ELR (cell line): ENCODE data around the gene URB1.
"Not testable (repeated sequence)": the region's sequence is repeated elsewhere in the genome, so short reads cannot be mapped to it uniquely, and the experiment has no call there.

ENCODE experiments used
- DNase-seq: peaks from one replicate; pipeline ENCODE4 v3.0.0-alpha.2; 2015; ENCODE audit warnings: low read depth

URB1 gene

DNA sequence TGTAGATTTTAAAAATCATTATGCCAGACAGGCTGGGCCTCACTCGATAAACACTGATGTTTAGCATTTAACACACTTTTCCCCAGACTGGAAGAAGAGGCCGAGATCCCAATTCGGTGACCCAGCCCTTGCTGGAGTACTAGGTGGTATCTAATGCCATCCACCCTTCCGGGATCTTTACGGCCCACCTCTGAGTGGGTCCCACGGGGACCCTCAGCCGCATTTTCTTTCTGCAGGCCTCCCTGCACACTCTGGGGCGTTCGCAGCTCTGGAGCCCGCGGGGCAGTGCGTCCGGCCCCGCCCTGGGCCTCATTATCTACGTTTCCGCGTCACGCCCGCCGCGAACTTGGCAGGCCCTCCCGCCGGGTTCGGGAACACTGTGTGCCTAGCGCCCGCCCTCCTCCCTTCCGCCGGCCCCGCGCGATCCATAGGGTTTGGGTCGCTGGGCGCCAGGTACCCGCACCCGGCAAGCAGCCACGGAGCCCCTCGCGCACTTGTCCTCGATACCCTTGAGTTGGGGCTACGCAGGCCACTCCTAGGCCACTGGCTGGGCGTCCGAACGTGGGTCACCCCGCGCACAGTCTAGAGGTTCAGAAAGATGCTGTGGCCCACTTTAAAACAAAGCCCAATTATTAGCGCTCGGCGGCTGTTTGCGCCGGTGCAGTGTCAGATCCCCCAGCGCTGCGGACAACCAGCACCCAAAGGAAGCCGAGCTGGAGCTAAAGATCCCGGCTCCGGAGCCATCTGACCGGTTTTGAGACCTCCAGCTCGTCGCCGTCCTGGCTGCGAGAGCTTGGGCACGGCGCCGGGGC lies 18.7 kb upstream of the URB1 start:
- DNase-seq: peak; percentile 80

DNA sequence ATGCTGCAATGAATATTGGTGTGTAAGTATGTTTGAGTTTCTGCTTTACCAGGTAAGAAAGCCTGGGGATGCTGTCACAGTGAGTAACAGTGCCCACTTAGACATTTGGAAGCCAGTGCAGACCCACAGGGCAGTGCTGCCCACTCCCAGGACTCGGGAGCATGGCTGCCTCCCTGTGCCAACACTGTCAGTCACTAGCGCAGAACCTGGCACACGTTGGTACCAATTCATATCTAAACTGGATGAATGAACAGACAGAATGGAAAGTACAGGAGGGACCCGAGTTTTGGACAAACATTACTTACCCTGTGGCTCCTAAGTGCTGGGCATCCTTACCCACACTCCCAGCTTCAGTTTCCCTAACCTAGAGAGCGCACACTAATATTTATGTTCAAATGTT lies 18.1 kb upstream of the URB1 start:
- DNase-seq: no peak

DNA sequence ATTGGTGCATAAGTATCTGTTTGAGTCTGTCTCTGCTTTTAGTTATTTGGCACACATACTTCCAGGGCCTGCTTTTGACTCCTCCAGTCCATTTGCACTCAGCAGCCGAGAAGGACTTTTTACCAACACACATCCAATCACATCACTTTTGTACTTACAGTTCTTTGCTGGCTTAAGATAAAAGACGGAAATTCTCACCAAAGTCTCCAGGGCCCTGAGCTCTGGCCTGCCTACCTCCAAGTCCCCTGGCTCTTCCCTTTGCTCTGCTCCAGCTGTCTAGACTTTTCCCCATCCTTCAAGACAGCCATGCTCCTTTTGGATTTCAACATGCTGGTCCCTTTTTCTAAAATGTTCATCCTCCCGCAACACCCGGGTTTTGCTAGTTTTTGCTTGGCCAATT lies 17.5 kb upstream of the URB1 start:
- DNase-seq: no peak

DNA sequence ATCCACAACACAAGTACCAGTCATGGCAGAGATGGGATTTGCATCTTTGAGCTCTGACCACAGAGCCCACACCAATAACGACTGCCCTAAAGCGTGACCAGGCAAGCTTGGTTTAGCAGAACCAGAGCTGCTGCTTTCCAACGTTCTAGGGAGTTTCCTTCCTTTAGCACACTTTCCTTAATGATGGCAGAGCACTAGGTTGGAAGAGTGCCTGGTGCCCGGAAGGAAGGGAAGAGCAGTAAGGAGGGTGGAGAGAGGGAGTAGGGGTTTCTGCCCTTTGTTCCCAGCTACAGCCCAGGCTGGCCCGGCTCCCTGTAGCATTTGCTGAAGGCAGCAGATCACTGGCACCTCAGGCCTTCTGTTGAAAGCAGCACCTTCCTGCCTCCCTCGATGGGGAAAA lies 13.6 kb upstream of the URB1 start:
- DNase-seq: no peak

DNA sequence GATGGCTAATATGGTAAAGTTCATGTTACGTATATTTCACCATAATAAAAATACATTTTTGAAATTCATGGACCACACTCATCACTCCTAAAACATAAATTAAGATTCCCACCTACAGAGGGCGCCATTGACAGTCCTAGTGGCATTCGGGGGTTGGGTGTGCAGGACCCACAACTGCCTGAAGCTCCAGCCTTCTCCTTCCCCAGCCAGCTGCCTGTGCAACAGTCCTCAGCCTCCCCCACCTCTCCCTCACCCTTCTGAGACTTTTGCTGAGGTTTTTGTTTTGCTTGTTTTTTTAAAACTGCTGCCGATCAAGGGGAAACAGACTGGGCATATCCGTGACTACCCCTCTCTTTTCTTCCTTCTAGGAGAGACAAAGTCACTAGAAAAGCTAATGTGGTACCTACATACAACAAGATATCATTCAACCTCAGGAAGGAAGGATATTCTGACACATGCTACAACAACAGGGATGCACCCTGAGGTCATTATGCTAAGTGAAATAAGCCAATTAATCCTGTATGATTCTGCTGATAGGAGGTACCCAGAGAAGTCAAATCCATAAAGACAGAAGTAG lies 10.5 kb upstream of the URB1 start:
- peak; percentile 79 for DNase-seq

DNA sequence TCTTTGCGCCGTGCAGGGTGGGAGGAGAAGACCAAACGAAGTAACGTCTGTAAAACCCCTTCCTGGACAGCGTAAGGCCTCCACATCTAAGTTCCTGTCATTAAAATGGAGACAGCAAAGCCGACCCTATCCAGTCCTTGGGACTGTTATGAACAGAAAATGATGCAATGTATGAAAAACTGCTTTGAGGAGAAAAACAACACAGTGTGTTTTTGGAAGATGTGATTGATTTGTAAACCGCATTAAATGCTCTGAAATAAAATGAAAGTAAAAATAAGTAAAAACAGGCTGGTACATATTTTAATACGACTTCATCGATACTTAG lies 827 bp upstream of the URB1 start:
- no peak for DNase-seq

DNA sequence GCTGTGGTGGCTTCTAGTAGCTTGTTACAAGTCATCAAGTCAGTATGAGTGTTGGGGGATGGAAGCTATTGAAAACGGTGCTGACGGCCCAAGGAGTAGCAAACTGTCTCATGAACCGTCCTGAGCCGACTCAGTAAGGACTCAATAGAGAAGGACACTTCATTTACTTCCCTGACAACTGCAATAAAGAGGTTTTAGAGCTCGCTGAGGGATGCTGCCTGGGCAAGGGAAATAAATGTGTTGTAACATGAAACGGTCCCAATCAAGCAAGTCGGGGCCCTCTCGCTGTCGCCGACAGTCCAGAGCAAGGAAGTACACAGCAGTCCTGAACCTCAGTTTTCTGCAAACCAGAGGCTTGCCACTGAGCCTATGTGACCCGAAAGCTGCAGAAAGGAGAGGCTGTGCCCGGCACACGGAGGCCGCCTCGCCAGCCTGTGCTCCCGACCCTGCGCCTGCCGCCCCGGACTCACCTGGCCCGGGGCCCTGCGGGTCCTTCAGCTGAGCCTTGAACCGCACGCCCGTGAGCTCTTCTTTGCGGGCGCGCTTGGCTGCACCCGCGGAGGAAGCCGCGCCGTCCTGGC lies 423 bp downstream of the URB1 start:
- DNase-seq: peak; percentile 39

DNA sequence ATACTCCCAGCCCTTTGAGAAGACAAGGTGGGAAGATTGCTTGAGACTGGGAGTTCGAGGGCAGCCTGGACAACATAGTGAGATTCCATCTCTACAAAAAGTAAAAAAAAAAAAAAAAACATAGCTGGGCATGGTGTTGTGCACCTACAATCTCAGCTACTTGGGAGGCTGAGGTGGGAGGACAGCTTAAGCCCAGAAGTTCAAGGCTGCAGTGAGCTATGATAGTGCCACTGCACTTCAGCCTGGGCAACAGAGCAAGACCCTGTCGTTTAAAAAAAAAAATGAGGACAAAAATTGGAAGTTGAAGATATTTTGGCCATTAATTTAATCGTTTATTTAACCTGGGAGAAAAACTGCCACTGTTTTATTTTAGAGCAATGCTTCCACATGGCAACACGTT lies 1.1 kb downstream of the URB1 start:
- no peak for DNase-seq

DNA sequence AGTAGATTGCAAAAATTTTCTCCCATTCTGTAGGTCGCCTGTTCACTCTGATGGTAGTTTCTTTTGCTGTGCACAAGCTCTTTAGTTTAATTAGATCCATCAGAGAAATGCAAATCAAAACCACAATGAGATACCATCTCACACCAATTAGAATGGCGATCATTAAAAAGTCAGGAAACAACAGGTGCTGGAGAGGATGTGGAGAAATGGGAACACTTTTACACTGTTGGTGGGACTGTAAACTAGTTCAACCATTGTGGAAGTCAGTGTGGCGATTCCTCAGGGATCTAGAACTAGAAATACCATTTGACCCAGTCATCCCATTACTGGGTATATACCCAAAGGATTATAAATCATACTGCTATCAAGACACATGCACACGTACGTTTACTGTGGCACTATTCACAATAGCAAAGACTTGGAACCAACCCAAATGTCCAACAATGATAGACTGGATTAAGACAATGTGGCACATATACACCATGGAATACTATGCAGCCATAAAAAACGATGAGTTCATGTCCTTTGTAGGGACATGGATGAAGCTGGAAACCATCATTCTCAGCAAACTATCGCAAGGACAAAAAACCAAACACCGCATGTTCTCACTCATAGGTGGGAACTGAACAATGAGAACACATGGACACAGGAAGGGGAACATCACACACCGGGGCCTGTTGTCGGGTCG lies 2.1 kb downstream of the URB1 start:
- DNase-seq: not testable (repeated sequence)

DNA sequence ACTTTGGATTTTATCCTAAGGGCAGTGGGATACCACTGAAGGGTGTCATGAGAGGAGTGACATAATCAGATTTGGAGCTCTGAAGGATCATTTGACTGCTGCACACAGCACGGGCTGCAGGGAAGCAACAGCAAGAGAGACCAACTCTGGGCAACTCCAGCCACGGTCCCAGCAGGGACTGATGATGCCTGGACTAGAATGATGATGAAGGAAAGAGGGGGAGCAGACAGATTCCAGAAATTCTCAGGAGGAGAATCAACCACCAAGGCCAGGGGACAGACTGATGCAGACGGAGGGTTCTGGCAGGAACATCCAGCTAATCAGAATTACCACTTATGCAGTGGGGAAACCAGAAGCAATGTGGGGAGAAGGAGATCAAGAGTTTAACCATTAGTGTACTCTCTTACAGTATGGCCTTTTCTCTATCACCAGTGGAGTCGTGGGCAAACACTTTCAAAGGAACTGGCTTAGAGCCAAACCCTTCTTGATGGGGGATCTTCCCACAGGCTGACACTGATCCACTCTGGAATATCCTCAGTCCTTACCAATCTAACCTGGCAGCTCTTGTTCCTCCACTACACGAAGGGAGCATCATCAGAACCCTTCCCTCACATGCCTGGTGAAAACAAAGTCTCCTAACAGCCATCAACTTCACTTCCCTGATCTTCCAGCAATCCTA lies 3.3 kb downstream of the URB1 start:
- no peak for DNase-seq

DNA sequence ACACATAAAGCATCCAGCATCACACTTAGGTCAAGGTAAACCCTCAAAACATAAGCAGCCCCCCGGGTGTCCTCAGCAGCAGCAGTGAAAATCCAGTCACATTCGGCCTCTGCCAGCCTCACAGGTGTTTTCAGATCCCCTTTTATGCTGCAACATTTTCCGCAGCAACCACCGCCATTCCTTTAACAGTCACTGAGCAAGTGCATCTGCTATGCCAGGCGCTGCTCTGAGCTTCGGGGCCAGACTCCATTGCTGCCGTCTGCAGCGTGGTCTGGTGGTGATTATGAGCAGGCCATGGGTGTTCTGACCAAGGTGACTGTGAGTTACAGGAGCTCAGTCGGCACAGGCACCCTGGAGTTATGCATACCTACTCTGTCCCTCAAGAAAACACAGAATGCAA lies 4.5 kb downstream of the URB1 start:
- no peak for DNase-seq

DNA sequence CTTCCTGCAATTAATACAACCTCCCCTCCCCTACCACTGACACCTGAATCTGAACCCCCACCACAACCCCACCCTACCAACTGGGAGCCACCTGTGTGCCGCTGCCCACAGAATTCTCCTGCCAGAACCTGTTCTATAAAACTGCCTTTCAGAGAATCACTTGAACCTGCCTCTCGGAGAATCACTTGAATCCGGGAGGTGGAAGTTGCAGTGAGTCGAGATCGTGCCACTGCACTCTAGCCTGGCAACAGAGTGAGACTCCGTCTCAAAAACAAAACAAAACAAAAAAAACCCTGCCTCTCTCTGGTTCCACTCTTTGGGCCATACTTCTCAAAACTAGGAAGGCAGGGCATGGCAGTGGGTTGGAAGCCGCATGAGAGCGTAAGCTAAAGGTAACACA lies 5.7 kb downstream of the URB1 start:
- DNase-seq: no peak

DNA sequence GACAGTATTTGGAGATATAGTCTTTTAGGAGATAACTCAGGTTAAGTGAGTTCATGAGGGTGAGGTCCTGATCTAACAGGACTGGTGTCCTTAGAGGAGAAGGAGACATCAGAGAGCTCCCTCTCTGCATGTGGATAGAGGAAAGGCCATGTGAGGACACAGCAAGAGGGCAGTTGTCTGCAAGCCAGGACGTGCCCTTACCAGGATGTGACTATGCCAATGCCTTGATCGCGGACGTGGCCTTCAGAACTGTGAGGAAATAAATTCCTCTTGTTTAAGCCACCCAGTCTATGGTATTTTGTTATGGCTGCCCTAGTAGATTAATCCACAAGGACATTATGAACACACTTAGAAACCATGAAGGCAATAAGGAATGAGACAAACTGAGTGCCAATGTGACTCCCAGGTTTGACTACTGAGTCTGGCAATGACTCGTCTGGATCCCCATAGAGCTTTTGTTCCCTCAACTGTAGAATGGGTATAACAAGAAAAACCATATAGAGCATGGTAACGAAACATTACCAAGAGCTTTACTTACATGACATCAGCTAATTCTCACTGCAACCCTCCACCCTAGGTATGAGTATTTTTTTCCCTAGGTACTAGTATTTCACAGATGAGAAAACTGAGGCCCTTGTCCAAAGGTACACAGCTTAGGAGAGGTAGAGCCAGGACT lies 6.5 kb downstream of the URB1 start:
- DNase-seq: no peak

DNA sequence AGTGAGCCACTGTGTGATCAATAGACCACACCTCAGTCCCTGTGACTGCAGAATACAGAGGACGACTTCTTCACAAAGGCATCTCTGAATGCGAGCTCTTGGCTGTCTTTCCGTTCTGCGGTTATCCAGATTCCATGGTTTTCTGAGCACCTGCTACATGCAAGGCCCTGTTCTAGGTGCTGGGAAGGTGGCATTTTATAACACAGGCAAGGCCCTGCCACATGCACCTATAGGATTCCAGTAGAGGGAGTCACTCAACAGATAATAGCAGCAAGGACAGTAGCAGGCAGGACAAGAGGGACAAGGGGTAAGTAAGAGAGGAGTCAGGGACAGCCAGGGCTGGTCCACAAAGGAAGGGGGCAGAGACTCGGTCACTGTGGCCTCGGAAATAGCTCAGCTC lies 9.0 kb downstream of the URB1 start:
- no peak for DNase-seq

DNA sequence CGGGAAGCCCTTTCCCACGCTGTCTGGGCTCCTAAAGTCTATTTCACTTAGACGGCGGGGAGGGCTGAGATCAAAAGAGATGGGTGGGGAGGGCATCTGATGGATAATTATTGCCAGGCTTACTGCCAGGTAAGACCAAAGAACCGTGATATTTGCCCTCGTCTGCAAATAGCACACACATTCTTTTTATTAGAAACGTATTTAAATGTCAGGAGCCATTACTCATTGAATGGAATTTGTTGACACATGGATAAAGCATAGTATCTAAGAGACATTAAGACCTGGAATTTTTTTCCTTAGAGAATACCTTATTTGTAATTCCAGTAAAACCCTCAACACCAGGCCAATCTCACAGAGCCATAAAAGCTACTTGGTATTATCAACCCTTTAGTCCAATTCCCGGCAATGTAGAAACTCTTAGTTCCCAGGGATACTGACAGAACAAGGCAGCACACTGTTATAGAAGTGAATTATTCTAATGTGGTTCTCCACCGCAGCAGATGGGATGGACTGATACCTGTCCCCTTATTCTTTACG lies 10.6 kb downstream of the URB1 start:
- DNase-seq: peak; percentile 62

DNA sequence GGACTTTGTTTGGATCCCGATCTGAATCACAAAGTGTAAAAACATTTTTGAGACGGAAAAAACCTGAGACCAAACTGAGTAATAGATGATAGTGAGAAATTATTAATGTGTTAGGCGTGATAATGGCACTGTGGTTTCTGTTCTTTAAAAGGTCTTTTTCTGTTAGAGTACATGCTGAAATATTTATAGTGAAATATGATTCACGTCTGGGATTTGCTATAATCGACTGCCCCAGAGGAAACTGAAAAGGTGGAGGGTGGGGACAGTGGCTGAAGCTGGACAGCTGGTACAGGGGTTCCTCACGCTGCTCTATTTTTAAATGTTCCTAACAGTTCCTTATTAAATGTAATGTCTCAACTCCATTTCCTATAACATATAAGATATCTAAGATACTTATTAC lies 11.2 kb downstream of the URB1 start:
- DNase-seq: no peak

DNA sequence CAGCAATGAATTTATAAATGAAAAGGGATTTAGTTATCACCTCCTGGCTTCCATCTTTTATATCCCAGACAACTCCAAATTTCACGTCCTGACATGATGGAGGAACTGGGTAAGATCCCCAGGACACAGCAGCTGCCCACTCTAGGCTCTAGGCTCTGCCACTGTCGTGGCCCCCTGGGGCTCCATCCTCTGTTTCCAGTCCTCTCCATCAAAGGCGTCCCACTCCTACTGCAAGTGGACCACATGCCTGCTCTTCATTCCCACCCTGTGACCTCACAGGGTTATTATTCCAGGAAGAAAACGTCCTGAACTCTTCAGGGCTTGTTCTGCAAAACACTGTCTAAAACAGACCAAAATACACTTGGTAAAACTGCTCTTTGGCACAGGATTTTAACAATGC lies 11.9 kb downstream of the URB1 start:
- no peak for DNase-seq

DNA sequence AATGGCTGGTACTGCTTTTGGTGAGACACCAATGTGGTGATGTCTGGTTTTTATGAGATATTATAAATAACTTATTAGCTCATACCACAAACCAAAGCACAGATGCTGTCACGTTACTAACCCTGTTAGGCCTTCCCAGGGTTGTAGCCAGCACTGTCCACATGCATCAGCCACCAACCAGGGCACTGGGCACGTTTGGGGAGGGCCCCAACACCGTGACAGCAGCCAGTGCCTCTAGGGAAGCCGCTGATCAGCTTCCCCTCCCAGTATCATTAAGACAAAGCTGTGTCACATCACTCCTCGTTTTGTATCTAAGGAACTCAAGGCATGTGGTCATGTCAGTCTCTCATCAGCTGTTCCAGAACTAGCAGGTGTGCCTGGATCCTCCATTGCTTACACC lies 13.9 kb downstream of the URB1 start:
- DNase-seq: no peak

DNA sequence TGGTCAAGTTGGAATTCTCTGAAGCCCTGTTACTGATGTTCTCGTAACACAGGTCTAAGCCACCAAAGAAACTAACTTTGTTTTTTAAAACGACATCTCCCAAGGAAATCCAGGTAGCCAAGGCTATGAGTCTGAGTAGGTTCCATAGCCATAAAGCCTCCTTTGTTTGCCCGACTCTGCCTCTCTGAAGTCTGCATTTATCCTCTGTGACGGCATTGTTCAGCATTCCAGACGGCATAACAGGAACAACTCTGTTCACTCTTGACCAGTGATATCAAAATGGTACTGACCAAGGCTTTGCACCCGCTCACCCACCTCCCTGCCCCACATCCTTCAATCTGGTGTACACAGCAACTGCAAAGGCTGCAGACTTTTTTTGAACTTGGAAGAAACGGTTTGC lies 14.8 kb downstream of the URB1 start:
- DNase-seq: no peak

DNA sequence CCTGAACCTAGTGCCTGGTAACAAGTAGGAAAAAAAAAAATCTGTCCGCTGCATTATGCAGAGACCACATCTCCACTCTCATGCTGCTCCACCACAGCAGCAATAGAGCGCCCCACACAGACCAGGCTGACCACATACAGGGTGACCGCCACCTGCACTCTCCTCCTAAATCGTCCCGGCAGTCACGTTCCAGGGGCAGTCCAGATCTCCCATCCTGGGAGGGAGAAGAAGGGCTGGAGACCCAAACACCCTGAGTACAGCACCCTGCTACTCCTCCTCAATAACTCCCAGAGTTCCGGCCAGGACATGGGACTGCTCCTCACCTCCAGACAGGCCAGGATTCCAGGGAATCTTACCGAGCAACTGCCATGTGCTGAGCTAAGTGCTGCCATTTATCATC lies 15.3 kb downstream of the URB1 start:
- DNase-seq: no peak

DNA sequence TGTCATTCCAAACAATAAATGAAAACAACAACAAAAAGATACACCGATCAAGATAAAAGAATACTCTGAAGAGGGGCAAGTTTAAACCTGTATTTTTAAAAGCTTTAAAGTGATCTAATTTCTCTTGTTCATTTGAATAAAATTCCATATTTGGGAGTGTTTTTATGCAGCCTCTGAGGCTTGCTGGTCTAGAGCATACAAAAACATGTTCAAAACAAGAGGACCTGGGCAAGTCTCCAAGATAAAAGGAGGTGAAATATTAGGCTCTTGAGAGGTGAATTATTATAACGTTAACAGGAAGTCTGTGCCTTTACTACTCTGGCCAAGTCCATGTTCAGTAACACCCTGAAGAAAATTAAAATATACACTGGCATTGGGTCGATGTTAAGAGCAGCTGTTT lies 20.1 kb downstream of the URB1 start:
- DNase-seq: no peak

DNA sequence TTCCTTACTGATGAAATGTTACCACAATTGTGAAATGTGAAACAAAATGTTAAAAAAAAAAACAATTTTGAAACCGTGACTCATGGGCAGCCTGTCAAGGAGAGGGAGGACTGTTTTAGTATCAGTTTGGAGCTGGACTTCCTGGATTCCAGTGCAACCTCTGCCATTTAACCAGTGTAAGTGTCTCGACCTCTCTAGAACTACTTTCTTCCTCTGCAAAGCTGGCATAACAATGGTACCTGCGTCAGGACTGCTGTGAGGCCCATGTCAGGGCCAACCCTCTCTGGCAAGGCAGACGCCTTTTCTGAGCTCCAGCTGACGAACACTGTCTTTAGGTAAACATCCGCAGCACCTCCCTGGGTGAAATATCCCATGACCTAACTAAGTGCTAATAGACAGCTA lies 20.9 kb downstream of the URB1 start:
- peak; percentile 51 for DNase-seq
